GM21619 (cell line): ENCODE measurements around the gene CCDC188.

Experiments used
- ATAC-seq: cut with Tn5 transposase; IDR thresholded peaks from one replicate; pipeline ENCODE4 v1.9.1; 2021; ENCODE audit not compliant: unreplicated experiment

Gene CCDC188

GRCh38 chr22:20150381-20151275, at the start of gene CCDC188:
CCDC188 (minus strand) TSS chr22:20151055; CDS start chr22:20150986, 69 bp downstream.
- ATAC-seq = no peak

- ATAC-seq = no peak
Measured at GRCh38 chr22:20199906-20200305, 49.1 kb upstream of the CCDC188 start.

GRCh38 chr22:20199413-20199842, 48.6 kb upstream of the CCDC188 start:
- ATAC-seq = no peak

- ATAC-seq = no peak
Measured at GRCh38 chr22:20198557-20199319, 47.9 kb upstream of the CCDC188 start.

DNA sequence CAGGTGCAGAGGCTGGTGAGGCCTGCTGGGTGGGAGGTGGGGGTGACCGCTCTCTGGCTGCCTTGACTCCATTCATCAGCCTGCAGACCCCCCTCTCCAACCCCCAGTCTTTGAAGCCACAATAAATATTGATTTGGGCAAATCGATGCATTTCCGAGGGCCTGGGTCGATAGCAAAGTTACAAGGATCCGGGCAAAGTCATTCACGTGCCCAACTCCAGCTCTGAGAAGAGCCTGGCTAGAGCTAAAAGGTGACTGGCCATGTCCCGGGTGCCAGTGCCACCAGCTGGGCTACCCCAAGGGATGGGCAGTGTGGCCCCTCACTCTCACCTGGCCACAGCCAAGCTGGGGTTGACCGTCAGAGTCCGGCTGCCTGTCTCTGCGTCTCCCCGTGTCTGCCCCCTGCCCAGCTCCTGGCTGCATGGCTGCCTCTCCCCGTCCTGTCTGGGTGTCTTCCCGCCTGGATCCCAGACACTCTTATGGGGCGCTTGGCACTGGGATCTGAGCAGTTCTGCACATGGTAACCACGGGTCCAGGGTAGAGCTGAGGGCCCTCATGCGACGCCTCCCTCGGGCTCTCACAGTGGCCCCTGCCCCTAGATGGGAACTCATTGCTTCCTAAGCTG, 46.7 kb upstream of the CCDC188 start:
- ATAC-seq = no peak

- ATAC-seq = no peak
Measured at GRCh38 chr22:20196094-20196842, 45.4 kb upstream of the CCDC188 start.

DNA sequence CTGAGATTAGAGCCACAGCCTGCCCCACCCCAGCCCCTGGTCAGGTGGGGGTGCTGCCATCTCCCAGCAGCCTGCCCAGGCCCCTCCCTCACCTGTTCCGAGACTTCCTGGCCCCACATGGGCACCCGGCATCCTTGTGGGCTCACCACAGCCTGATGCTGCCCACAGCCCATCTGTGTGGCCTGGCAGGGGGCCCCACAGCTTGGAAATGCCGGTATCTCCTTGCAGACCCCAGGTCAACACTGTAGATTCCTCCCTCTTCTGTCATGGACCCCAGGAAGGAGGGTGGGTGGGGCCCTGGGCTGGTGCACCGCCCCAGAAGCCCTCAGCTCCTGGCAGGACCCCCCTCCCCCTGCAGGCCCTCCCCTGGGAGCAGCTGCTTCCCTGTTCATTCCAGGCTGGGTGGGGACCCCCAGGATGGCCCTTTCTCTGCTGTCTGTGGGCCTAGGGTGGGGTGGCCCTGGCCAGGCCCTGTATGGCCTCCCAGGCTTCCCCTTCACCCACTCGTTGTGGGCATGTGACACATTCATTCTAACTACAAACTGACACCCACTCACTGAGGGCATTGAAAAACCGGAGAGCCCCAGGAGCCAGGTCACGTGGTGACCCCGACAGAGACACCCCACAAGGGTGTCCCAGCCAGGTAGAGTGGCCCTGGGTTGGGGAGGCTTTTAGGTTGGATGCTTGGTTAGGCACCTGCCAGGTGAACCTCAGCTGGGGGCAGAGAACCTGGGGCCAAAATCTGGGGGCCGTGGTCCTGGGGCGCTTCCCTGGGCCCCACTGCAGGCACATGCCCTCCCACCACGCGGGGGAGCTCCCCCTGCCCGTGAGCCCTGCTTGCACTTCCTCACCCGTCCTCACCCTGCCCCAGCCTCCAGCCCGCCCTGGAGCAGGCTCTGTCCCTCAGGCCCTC, 44.1 kb upstream of the CCDC188 start:
- ATAC-seq = no peak

DNA sequence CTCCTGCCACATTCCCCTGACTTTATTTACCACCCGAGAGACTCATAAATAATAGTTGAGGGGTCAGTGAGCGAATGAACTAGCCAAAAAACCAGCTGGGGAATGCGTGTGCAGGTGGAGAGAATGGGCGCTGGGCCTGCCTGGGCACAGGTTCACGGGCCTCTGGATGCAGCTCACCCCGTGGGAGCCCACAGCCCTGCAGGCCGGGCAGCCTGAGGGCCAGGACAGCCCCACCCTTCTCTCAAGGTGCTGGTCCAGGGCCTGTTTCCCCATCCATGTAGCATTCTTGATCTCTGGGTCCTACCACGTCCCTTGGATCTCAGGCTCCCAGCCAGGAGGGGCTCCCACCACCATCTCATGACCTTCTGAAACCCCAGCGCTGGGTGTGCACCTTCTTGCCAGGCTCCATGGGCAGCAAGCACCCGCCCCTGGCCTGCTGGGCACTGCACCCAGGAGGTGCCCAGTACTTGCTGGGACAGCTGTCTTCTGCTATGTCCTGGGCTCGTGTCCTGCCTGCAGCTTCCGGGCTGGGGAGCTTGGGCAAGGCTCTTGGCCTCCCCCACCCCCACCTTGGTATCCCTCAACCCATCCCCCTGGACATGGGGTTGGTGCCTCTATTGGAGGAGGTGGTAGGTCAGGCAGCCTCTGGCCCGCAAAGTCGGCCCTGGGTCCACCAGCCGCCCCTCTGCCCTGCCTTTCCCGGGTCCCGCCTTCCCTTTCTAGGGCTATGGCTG, 43.1 kb upstream of the CCDC188 start:
- no peak for ATAC-seq

DNA sequence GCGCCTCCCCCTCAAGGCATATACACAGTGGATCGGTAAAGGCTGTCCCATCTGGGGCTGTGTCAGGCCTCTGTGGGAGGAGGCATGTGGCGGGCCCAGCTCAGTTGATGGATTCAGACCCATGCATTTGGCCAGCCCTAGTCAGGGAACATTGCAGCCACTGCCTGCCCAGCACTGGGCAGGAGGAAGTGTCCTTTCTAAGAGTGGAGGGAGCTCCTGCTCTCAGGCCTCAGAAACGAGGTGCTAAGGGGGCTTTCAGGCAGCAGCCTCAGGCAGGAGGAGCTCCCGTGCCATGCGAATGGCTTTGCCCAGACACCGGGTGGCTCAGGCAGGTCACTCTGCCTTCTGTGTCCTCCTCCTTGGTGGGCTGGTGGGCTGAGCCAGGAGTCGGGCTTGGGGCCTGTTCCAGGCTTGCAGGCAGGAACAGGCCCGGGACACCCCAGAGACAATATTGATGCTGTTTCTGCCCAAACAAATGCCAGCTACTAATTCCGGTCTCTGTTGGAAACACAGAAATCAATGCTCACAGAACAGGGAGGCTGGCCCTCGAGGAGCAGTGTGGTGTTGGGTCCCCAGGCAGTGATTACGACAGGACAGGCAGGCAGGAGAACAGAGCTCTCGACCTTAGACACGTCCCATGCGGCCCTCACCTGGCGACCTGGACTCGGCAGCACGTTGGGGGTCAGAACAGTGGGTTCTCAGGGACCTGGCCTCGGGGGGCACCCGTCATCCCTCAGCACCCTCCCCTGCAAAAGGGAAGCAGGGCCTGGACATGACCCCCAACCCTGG, 42.3 kb upstream of the CCDC188 start:
- no peak for ATAC-seq

GRCh38 chr22:20192293-20192971, 41.6 kb upstream of the CCDC188 start:
- no peak for ATAC-seq

- ATAC-seq = no peak
Measured at GRCh38 chr22:20191803-20192202, 40.9 kb upstream of the CCDC188 start.

- no peak for ATAC-seq
Measured at GRCh38 chr22:20191000-20191515, 40.2 kb upstream of the CCDC188 start.

GRCh38 chr22:20188567-20188877, 37.7 kb upstream of the CCDC188 start:
- no peak for ATAC-seq

GRCh38 chr22:20187777-20188566, 37.1 kb upstream of the CCDC188 start:
- ATAC-seq = no peak

DNA sequence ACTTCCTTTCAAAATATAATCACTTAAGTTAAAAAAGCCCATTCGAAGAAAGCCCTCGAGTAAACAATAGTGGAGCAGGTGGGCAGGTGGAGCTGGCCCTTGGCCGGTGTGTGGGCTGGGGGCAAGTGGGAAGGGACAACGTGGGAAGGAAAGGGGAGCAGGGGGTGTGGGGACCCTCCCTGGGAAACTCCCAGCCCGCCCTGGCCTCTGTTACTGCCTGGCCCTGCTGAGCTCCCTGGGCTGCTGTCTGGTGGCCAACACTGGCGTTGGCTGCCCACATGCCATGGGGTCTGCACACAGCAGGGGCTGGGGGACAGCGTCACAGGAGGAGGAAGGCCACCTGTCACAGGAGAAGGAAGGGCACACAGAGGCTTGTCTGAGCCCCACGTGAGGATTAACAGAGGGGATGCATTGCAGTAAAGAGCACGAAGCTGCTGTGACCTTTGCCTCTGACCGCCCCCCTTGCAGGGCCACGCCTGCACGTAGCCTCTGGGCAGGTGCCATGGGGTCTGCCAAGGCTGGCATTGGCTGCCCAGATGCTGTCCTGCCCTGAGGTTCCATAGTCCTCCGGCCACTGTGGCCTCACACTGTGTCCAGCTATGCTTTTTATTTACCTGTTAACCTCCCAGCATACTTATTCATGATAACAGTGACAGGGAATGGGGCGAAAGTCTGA, 36.2 kb upstream of the CCDC188 start:
- no peak for ATAC-seq

GRCh38 chr22:20186183-20186870, 35.5 kb upstream of the CCDC188 start:
- no peak for ATAC-seq
